Stimulated activated naive CD8-positive, alpha-beta T cell treated with anti-CD3 and anti-CD28 coated beads, Interleukin-15, amount 100 ng/mL, for 72 hours (primary cell): ENCODE results near the gene LRRC71.
"Not testable (repeated sequence)": the region's sequence is repeated elsewhere in the genome, so short reads cannot be mapped to it uniquely, and the experiment has no call there.

ENCODE experiments used
- ATAC-seq: fragments of 150-1000 bp; cut with Tn5 transposase; 2 replicates; pipeline ENCODE4 v1.10.0; 2021; ENCODE audit warnings: mild to moderate bottlenecking, moderate library complexity
- DNase-seq, 2 donors: peaks; one replicate each; pipeline ENCODE4 v3.0.0; 2021 to 2022
- H3K27ac Mint-ChIP-seq, 2 donors: one replicate each; pipeline ENCODE4 v1.8.0; 2022; ENCODE audit warnings: mild to moderate bottlenecking in 2 of 2, mixed read lengths in 2 of 2, moderate library complexity in 2 of 2
- H3K27me3 Mint-ChIP-seq: one replicate; pipeline ENCODE4 v1.8.0; 2022; ENCODE audit warnings: mixed read lengths
- H3K4me1 Mint-ChIP-seq: one replicate; pipeline ENCODE4 v1.8.0; 2022; ENCODE audit warnings: mild to moderate bottlenecking, mixed read lengths
- H3K4me3 Mint-ChIP-seq, 2 donors: one replicate each; pipeline ENCODE4 v1.8.0; 2022; ENCODE audit warnings: mild to moderate bottlenecking in 2 of 2, mixed read lengths in 2 of 2, moderate library complexity in 1 of 2
- H3K9me3 Mint-ChIP-seq, 2 donors: one replicate each; pipeline ENCODE4 v1.8.0; 2022; ENCODE audit warnings: mixed read lengths in 2 of 2

Gene LRRC71

GRCh38 chr1:156910309-156910782, 10.1 kb upstream of the LRRC71 start:
- ATAC-seq (peak; percentile 49), DNase-seq (peak; percentile 60 to 65)
- H3K4me1 Mint-ChIP-seq, result peaks cover 9% of the 10 kb centered on the region
- peaks cover 42% of the 10 kb centered on the region for H3K27me3 Mint-ChIP-seq
- H3K27ac Mint-ChIP-seq, result no peak overlapping the region
- H3K4me3 Mint-ChIP-seq, result no peak overlapping the region
- no peaks in the 10 kb centered on the region for H3K9me3 Mint-ChIP-seq

DNA sequence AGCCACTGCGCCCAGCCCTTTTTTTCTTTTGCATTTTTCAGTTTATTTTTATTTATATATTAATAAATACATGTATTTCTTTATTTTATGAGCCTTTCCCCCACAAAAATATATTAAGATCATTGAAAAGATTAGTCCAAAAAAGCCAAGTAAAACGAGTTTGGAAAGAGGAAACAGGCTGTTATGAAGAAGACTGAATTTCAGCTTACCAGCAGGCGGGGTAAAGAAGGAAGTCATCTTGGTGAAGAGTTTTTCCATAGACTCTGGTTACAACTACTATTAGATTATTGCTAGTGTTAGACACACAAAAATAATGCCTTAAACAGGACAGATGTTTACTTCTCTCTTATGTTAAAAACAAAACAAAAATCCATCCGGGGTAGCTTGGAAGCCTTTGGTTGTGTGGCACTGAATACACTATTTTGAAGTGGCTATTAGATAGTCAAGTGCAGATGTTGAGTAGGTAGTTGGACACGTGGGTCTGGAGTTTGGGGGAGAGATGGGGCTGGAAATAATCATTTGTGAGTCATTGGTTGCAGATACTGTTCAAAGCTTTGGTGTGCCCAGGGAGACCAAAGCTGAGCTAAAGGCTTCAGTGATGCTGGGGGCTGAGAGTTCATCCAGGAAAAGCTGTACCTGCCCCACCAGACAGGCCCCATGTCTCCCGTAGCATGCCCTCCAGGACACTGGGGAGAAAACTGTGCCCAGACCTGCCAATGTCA, 8.7 kb upstream of the LRRC71 start:
- Mint-ChIP-seq H3K27me3 (peaks cover 56% of the 10 kb centered on the region), H3K9me3 (no peaks in the 10 kb centered on the region), H3K27ac (no peak overlapping the region), H3K4me3 (no peak overlapping the region), H3K4me1 (peaks cover 9% of the 10 kb centered on the region)
- ATAC-seq (no peak), DNase-seq (no peak)

DNA sequence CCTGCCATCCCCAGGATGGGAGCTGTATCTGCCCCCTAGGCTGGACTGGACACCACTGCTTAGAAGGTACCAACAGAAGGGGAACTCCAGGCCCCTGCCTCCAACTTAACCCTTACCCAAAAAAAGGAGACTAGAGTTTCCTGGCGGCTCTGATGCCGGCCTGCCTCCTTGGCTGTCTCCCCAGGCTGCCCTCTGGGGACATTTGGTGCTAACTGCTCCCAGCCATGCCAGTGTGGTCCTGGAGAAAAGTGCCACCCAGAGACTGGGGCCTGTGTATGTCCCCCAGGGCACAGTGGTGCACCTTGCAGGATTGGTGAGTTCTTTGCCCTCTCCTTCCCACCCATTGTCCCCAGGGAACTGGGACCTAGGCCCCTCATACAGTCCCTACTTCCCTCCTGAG, 8.1 kb upstream of the LRRC71 start:
- ATAC-seq (no peak), DNase-seq (no peak)
- Mint-ChIP-seq H3K4me3 (no peak overlapping the region), H3K9me3 (no peaks in the 10 kb centered on the region), H3K4me1 (peaks cover 3% of the 10 kb centered on the region), H3K27ac (no peak overlapping the region), H3K27me3 (peaks cover 56% of the 10 kb centered on the region)

- DNase-seq, result no peak
Measured at GRCh38 chr1:156912861-156913808, 7.3 kb upstream of the LRRC71 start.

DNA sequence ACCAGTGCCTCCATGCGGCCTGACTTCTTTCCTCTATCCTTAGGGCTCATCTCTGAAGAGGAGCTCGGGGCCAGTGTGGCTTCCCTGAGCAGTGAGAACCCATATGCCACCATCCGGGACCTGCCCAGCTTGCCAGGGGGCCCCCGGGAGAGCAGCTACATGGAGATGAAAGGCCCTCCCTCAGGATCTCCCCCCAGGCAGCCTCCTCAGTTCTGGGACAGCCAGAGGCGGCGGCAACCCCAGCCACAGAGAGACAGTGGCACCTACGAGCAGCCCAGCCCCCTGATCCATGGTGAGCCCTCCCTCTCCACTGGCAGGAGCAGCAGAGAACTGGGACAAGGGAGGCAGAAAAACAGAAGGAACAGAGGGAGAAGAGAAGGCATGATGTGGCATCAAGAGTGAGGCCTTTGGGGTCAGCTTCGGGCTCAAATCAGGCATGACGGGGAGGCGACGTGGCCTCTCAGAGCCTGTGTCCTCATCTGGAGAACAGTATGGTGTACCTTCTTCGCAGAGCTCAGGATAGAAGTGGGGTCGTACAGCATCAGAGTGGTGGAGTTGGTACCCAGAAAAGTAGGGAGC, 6.5 kb upstream of the LRRC71 start:
- DNase-seq, result no peak
- no peak overlapping the region for H3K27ac Mint-ChIP-seq
- no peak for ATAC-seq
- no peaks in the 10 kb centered on the region for H3K9me3 Mint-ChIP-seq
- peaks cover 63% of the 10 kb centered on the region for H3K27me3 Mint-ChIP-seq
- H3K4me3 Mint-ChIP-seq, result no peak overlapping the region
- H3K4me1 Mint-ChIP-seq, result no peaks in the 10 kb centered on the region

More at GRCh38 chr1:156912861-156913808, 7.3 kb upstream of the LRRC71 start:
- peak overlapping the region in 1 of 2 donors; percentile 84 for H3K27ac Mint-ChIP-seq
- H3K27me3 Mint-ChIP-seq, result peaks cover 56% of the 10 kb centered on the region
- H3K4me1 Mint-ChIP-seq, result no peaks in the 10 kb centered on the region
- no peaks in the 10 kb centered on the region for H3K9me3 Mint-ChIP-seq
- peak; percentile 27 for ATAC-seq
- H3K4me3 Mint-ChIP-seq, result no peak overlapping the region

DNA sequence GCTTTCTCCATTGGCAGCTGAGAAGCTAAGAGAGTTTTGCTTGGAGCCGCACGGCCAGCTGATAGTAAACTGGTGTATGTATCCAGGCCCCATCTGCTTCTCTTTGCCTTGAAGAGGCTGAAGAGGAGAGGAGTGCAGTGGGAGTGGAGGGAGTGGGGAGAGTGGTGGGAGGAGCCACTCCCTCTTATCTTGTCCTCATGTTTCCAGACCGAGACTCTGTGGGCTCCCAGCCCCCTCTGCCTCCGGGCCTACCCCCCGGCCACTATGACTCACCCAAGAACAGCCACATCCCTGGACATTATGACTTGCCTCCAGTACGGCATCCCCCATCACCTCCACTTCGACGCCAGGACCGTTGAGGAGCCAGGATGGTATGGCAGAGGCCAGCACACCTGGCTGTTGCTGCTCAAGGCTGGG, 6.0 kb upstream of the LRRC71 start:
- Mint-ChIP-seq H3K9me3 (no peaks in the 10 kb centered on the region), H3K27me3 (peaks cover 68% of the 10 kb centered on the region), H3K4me1 (no peaks in the 10 kb centered on the region), H3K27ac (no peak overlapping the region), H3K4me3 (no peak overlapping the region)
- ATAC-seq, result no peak
- no peak for DNase-seq

GRCh38 chr1:156921053-156921529, 659 bp downstream of the LRRC71 start:
- Mint-ChIP-seq H3K9me3 (no peaks in the 10 kb centered on the region), H3K4me1 (peaks cover 28% of the 10 kb centered on the region), H3K27ac (no peak overlapping the region), H3K27me3 (peaks cover 81% of the 10 kb centered on the region), H3K4me3 (no peak overlapping the region)
- no peak for ATAC-seq
- no peak for DNase-seq

DNA sequence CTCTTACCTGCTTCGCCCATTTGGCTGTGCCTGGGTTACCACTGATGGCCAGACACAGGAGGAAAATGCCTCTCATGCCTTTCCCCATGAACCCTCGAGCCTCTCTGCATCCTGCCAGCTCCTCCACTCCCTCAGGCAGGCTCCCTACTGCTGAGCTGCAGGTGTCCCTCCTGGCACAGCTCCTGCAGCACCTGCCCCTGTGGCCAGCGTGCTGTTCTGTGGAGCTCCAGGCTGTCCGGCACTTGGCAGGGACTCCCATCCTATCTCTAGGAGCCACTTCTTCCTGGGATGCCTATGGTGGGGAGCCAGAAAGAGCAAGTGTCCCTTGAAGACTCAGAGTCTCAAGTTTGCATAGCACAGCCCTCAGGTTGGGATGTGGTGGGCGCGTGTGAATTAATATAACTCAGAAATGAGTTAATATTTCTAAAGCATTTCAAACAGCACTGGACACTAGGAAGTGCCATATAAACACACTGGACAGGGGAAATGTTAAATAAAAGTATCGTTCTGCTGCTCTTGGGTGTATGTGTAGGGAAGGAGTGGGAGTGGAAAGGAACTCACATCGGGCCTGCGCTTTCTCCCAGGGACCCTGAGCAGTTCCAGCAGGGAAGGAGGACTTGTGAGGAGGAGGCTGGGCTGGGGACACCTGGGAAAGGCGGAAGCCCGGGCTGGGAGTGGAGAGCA, 2.7 kb downstream of the LRRC71 start:
- Mint-ChIP-seq H3K4me3 (peak overlapping the region in 1 of 2 donors; percentile 50), H3K4me1 (peaks cover 49% of the 10 kb centered on the region), H3K27me3 (peaks cover 95% of the 10 kb centered on the region), H3K9me3 (no peaks in the 10 kb centered on the region), H3K27ac (no peak overlapping the region)
- ATAC-seq (no peak), DNase-seq (no peak)

GRCh38 chr1:156923670-156924477, 3.4 kb downstream of the LRRC71 start:
- peaks cover 96% of the 10 kb centered on the region for H3K27me3 Mint-ChIP-seq
- H3K4me1 Mint-ChIP-seq, result peaks cover 50% of the 10 kb centered on the region
- DNase-seq (no peak), ATAC-seq (no peak)
- H3K4me3 Mint-ChIP-seq, result peak overlapping the region in 1 of 2 donors; percentile 50
- no peaks in the 10 kb centered on the region for H3K9me3 Mint-ChIP-seq
- no peak overlapping the region for H3K27ac Mint-ChIP-seq

DNA sequence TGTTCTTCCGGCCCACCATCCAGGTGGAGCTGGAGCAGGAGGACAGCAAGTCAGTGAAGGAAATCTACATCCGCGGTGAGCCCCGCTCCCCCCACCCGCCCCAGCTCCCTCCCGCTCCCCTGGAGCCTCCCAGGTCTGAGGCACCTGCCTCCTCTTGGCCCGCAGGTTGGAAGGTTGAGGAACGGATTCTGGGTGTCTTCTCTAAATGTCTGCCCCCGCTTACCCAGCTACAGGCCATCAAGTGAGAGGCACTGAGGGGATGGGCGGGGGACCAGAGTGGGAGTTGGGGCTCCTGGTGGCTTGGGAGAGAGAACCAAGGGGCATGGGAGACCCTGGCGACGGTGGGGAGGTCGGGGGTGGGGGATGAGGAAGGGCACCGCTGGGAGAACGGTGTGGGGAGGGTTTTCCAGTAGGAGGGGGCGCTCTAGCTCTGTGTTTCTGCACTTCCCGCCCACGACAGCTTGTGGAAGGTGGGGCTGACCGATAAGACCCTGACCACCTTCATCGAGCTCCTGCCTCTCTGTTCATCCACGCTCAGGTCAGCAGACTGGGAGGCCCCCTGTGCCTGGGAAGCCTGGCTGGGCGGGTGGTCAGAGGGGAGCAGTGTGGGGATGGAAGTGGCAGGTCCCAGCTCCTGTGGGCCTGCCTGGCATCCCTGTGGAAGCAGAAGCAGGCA, 4.2 kb downstream of the LRRC71 start:
- Mint-ChIP-seq H3K4me3 (no peak overlapping the region), H3K9me3 (no peaks in the 10 kb centered on the region), H3K27ac (no peak overlapping the region), H3K27me3 (peaks cover 98% of the 10 kb centered on the region), H3K4me1 (peaks cover 50% of the 10 kb centered on the region)
- ATAC-seq (no peak), DNase-seq (no peak)

DNA sequence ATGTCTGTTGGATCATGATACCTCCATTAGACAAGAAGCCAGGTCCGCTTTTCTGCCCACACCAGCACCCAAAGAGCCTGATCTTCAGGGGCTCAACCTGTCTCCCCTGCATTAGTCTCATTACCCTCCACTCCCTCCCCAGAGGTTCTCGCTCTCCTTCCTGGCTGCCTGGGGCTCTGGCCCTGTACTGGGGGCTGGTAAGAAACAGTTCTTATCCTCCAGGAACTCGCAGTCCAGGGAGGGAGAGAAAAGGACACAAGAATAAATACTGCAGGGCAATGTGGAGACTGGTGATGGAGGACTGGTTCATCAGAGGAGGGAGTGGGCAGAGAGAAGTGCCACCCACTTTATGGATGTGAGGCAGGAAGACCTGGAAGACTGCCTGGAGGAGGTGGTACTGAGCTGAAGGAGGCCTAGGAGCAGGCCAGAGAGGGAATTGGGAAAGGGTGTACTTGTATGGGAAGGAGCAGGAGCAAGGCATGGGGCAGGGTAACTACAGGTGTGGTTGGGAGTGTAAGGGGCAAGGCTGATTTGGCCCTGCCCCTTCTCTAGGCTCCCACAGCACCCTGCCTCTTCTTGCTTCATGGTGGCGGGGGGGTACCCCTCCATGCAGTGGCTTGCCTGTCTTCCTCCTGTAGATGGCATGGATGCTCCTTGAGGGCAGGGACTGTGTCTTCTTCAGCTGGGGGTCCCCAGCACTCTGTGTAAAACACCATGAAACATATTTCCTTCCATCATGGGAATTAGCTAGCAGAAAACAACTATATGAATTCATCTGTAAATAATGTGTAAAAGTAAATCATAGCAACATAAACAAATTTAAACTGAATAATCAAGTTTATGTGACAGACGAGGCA, 5.0 kb downstream of the LRRC71 start:
- Mint-ChIP-seq H3K27me3 (peaks cover 100% of the 10 kb centered on the region), H3K4me1 (peaks cover 48% of the 10 kb centered on the region), H3K4me3 (no peak overlapping the region), H3K27ac (no peak overlapping the region), H3K9me3 (no peaks in the 10 kb centered on the region)
- ATAC-seq (no peak), DNase-seq (no peak)

DNA sequence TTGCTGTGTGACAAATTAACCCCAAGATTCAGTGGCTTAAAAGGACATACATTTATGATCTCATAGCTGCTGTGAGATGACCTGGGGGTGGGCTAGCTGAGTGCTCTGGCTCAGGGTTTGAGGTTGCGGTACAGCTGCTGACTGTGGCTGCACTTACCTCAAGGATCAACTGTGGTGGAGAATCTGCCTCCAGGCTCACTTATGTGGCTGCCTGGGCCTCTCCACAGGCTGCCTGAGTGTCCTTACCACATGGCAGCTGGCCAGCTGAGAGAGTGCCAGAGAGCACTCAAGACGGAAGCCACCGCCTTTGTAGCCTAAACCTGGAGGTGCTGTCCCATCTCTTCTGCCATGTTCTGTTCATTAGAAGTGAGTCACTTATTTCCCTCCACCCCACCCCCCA, 5.7 kb downstream of the LRRC71 start:
- Mint-ChIP-seq H3K4me1 (peaks cover 48% of the 10 kb centered on the region), H3K4me3 (no peak overlapping the region), H3K27ac (no peak overlapping the region), H3K27me3 (peaks cover 100% of the 10 kb centered on the region), H3K9me3 (no peaks in the 10 kb centered on the region)
- DNase-seq (peak; percentile 80 to 91), ATAC-seq (peak; percentile 92)

GRCh38 chr1:156926695-156927094, 6.3 kb downstream of the LRRC71 start:
- not testable (repeated sequence) for H3K9me3 Mint-ChIP-seq, ATAC-seq, H3K4me3 Mint-ChIP-seq, DNase-seq, H3K27ac Mint-ChIP-seq
- Mint-ChIP-seq H3K4me1 (peaks cover 53% of the 10 kb centered on the region), H3K27me3 (peaks cover 100% of the 10 kb centered on the region)
